Smooth muscle cell (in vitro differentiated cells): ENCODE data around the gene PARN. TPM values are rescaled to one million over a fixed set of nuclear protein-coding genes. Genes with fewer than 3 reads are reported as not detected.

ENCODE experiments used
- DNase-seq: peaks from one replicate; lab custom pipeline; 2025; ENCODE audit not compliant: unreplicated experiment; lab: John Stamatoyannopoulos, UW
- H2AFZ ChIP-seq: fragments of 200-600 bp; sonication (generic); 2 replicates; pipeline ENCODE4 v1.6.0; 2016; ENCODE audit warnings: antibody characterized with exemption, low read depth, mild to moderate bottlenecking
- H3F3A ChIP-seq: fragments of 200-600 bp; sonication (generic); 2 replicates; pipeline ENCODE4 v1.6.0; 2017; ENCODE audit warnings: antibody characterized with exemption, low read depth
- H3K27ac ChIP-seq: fragments of 200-600 bp; sonication (generic); 2 replicates; pipeline ENCODE4 v1.5.1; 2016; ENCODE audit warnings: low read depth, mild to moderate bottlenecking
- H3K27me3 ChIP-seq: fragments of 200-600 bp; sonication (generic); 2 replicates; pipeline ENCODE4 v1.6.1; 2016; ENCODE audit warnings: low read depth, mild to moderate bottlenecking
- H3K36me3 ChIP-seq: fragments of 200-600 bp; sonication (generic); 2 replicates; pipeline ENCODE4 v1.5.1; 2016; ENCODE audit warnings: low read depth
- H3K4me1 ChIP-seq: fragments of 200-600 bp; sonication (generic); 2 replicates; pipeline ENCODE4 v1.5.1; 2016; ENCODE audit warnings: low read depth
- H3K4me2 ChIP-seq: fragments of 200-600 bp; sonication (generic); 2 replicates; pipeline ENCODE4 v1.6.0; 2016; ENCODE audit warnings: mild to moderate bottlenecking
- H3K4me3 ChIP-seq: fragments of 200-600 bp; sonication (generic); 2 replicates; pipeline ENCODE4 v1.5.1; 2016; ENCODE audit warnings: mild to moderate bottlenecking
- H3K79me2 ChIP-seq: fragments of 200-600 bp; sonication (generic); 2 replicates; pipeline ENCODE4 v1.6.0; 2016; ENCODE audit warnings: low read depth, mild to moderate bottlenecking
- H3K9ac ChIP-seq: fragments of 200-600 bp; sonication (generic); 2 replicates; pipeline ENCODE4 v1.6.0; 2016; ENCODE audit warnings: low read depth
- H3K9me3 ChIP-seq: fragments of 200-600 bp; sonication (generic); replicated peaks from 2 replicates; pipeline ENCODE4 v1.5.1; 2016; ENCODE audit warnings: low read depth
- H4K20me1 ChIP-seq: fragments of 200-600 bp; sonication (generic); 2 replicates; pipeline ENCODE4 v1.6.0; 2016; ENCODE audit warnings: low read depth
- WGBS: methylation state at CpG from one replicate; pipeline ENCODE4 v1.1.7; 2016; ENCODE audit warnings: low lambda C conversion rate; 5-methylcytosine and 5-hydroxymethylcytosine counted together
- polyA plus RNA-seq: library from polyadenylated mRNA; unstranded; fragments of >200 nt; fragmentation: Nextera tagmentation; extraction: Ambion mirVana; gene quantifications from 2 replicates; pipeline ENCODE4 v1.2.1, GENCODE V29; 2016
- total RNA-seq: library from RNA; depleted of rRNA; stranded (reverse); fragments of >200 nt; gene quantifications from 2 replicates; pipeline ENCODE4 v1.2.3, GENCODE V29; 2014
- TF ChIP-seq, protein P1 (sequence below): fragments of 200-600 bp; sonication (generic); IDR thresholded peaks from 2 replicates; pipeline ENCODE4 v1.5.1; 2017; ENCODE audit warnings: borderline replicate concordance, mild to moderate bottlenecking, antibody characterized with exemption; ENCODE audit not compliant: insufficient read depth, poor library complexity, severe bottlenecking

Gene PARN
- total and polyA plus RNA-seq, 2 experiments from 2014 or later: 22.2 to 24.6 TPM

DNA sequence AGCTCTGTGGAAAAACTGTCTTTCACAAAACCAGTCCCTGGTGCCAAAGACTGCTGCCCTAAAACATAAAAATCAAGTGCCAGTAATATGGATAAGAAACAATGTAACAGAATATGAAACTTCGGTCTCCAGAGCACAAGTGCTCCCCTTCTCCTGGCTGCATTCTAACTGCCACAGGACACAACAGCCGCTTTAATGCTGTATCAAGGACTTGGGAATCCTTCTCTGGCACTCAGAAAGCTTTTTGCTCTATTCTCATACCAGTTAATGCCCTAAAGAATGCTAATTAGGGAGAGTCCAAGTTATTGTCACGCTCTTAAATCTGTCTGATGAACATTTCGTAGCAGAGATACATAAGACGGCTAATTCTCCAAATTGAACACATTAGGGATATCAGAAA, 90.9 kb downstream of the PARN start:
- 73% methylated on average over 5 of the region's 5 CpGs for WGBS
- Histone ChIP-seq H3K79me2 (peaks cover 11% of the 10 kb centered on the region), H3K9me3 (peaks cover 6% of the 10 kb centered on the region), H3K9ac (peak overlapping the region; percentile 28), H3K27me3 (no peaks in the 10 kb centered on the region), H3K27ac (peak overlapping the region; percentile 81), H3K36me3 (peaks cover 18% of the 10 kb centered on the region), H3K4me3 (no peak overlapping the region), H4K20me1 (no peaks in the 10 kb centered on the region), H3K4me2 (peak overlapping the region; percentile 48), H3F3A (peaks cover 5% of the 10 kb centered on the region), H3K4me1 (peaks cover 14% of the 10 kb centered on the region), H2AFZ (no peak overlapping the region)
- TF ChIP-seq, protein P1, sequence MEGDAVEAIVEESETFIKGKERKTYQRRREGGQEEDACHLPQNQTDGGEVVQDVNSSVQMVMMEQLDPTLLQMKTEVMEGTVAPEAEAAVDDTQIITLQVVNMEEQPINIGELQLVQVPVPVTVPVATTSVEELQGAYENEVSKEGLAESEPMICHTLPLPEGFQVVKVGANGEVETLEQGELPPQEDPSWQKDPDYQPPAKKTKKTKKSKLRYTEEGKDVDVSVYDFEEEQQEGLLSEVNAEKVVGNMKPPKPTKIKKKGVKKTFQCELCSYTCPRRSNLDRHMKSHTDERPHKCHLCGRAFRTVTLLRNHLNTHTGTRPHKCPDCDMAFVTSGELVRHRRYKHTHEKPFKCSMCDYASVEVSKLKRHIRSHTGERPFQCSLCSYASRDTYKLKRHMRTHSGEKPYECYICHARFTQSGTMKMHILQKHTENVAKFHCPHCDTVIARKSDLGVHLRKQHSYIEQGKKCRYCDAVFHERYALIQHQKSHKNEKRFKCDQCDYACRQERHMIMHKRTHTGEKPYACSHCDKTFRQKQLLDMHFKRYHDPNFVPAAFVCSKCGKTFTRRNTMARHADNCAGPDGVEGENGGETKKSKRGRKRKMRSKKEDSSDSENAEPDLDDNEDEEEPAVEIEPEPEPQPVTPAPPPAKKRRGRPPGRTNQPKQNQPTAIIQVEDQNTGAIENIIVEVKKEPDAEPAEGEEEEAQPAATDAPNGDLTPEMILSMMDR: no peak
- DNase-seq: no peak

DNA sequence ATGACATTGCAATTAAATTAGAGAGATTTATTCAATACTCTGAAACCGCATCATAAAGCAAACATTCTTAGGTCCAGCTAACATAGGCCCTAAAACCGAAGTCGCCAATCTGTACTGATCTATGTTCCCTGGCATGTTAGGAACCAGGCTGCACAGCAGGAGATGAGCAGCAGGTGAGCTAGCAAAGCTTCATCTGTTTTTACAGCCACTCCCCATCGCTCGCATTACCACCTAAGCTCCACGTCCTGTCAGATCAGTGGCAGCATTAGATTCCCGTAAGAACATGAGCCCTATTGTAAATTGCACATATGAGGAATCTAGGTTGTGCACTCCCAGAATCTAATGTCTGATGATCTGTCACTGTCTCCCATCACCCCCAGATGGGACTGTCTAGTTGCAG, 91.5 kb downstream of the PARN start:
- Histone ChIP-seq H3K4me2 (no peak overlapping the region), H3K27me3 (no peaks in the 10 kb centered on the region), H3K36me3 (peaks cover 18% of the 10 kb centered on the region), H3K4me3 (no peak overlapping the region), H4K20me1 (no peaks in the 10 kb centered on the region), H3K27ac (peak overlapping the region; percentile 81), H3K4me1 (peaks cover 14% of the 10 kb centered on the region), H3K9me3 (peaks cover 6% of the 10 kb centered on the region), H3K79me2 (peaks cover 11% of the 10 kb centered on the region), H3K9ac (no peak overlapping the region), H2AFZ (no peak overlapping the region), H3F3A (peaks cover 5% of the 10 kb centered on the region)
- 96% methylated on average over 7 of the region's 7 CpGs for WGBS
- TF ChIP-seq, protein P1: no peak
- DNase-seq: no peak

DNA sequence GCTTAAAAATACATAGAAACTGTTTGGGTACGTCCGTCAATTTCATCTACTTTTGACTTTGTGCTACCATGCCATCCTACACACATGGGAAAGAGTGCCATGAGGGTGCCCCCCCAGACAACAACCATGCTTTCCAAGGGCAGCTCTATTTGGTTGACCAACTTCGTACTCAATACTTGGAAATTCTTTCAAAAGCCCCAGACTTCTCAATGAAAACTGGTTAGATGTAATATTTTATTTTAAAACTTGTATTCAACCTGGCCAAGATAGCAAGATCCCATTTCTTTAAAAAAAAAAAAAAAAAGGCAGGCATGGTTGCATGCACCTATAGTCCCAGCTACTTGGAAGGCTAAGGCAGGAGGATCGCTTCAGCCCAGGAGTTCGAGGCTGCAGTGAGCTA, 98.4 kb downstream of the PARN start:
- over 99% methylated on average over 5 of the region's 5 CpGs for WGBS

DNA sequence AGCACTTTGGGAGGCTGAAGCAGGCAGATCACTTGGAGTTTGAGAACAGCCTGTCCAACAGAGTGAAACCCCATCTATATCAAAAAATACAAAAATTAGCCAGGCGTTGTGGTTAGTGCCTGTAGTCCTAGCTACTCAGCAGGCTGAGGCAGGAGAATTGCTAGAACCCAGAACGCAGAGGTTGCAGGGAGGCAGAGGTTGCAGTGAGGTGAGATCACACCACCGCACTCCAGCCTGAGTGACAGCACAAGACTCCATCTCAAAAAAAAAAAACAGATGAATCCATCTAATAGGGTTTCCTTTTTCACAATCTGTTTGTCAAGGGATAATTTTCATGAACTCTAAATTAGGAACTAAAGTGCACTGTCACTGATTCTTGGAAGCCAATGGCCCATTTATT, 99.0 kb downstream of the PARN start:
- 96% methylated on average over 3 of the region's 3 CpGs for WGBS

More for the DNA sequence above, 98.4 kb downstream of the PARN start:
- TF ChIP-seq, protein P1: no peak
- no peaks in the 10 kb centered on the region for H3K27me3 ChIP-seq
- no peaks in the 10 kb centered on the region for H3F3A ChIP-seq
- H3K79me2 ChIP-seq: peaks cover 6% of the 10 kb centered on the region
- no peak overlapping the region for H3K4me3 ChIP-seq
- H3K36me3 ChIP-seq: no peaks in the 10 kb centered on the region
- H3K27ac ChIP-seq: no peak overlapping the region
- H3K9ac ChIP-seq: no peak overlapping the region
- no peak for DNase-seq
- H3K4me2 ChIP-seq: no peak overlapping the region
- H2AFZ ChIP-seq: no peak overlapping the region
- no peaks in the 10 kb centered on the region for H3K9me3 ChIP-seq
- peaks cover 10% of the 10 kb centered on the region for H3K4me1 ChIP-seq
- no peaks in the 10 kb centered on the region for H4K20me1 ChIP-seq

More for the DNA sequence above, 99.0 kb downstream of the PARN start:
- Histone ChIP-seq H3K4me1 (peaks cover 10% of the 10 kb centered on the region), H3F3A (no peaks in the 10 kb centered on the region), H3K9ac (no peak overlapping the region), H3K79me2 (peaks cover under 1% of the 10 kb centered on the region), H4K20me1 (no peaks in the 10 kb centered on the region), H3K27ac (no peak overlapping the region), H3K9me3 (no peaks in the 10 kb centered on the region), H3K4me3 (no peak overlapping the region), H3K27me3 (no peaks in the 10 kb centered on the region), H3K36me3 (no peaks in the 10 kb centered on the region), H3K4me2 (no peak overlapping the region), H2AFZ (no peak overlapping the region)
- TF ChIP-seq, protein P1: no peak
- no peak for DNase-seq
